Astrocyte of the spinal cord (primary cell): ENCODE results near the gene TSPYL6.

Source experiments
- DNase-seq: peaks from one replicate; pipeline ENCODE4 v3.0.0; 2011; ENCODE audit warnings: low read depth, low spot score
- H3K4me3 ChIP-seq: 2 replicates; pipeline ENCODE4 v1.5.1; 2011; ENCODE audit warnings: low read depth, mild to moderate bottlenecking, low read length, moderate library complexity
- CTCF ChIP-seq: IDR thresholded peaks from 2 replicates; pipeline ENCODE4 v1.5.1; 2012; ENCODE audit warnings: low read depth, mild to moderate bottlenecking, low read length, inconsistent platforms
- in situ Hi-C: cut with HindIII; loops from 2 replicates; pipeline ENCODE4 v1.10.0; 2017; ENCODE audit warnings: low sequenced_read_pairs

The TSPYL6 gene

DNA sequence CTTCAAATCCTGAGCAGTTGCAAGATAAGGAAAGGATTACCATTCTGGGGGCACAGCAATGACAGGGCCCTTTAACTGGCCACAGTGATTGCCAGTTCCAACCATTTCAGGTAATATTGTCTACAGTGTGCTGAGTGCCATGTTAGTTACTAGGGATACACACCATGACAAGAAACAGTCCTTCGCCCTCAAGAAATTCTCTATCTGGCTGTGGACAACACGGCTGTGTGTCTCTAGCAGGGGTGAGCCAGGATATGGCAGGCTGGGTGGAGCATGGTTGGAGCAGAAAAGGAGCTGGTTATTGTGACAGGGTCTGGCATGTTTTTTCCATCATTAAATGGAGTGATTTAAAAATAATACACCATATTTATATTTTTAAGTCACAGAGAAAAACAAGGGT, 31.0 kb downstream of the TSPYL6 start:
- in situ Hi-C loops, result no loop called here
- H3K4me3 ChIP-seq, result no peak overlapping the region
- no peak for TF ChIP-seq CTCF
- DNase-seq, result no peak

DNA sequence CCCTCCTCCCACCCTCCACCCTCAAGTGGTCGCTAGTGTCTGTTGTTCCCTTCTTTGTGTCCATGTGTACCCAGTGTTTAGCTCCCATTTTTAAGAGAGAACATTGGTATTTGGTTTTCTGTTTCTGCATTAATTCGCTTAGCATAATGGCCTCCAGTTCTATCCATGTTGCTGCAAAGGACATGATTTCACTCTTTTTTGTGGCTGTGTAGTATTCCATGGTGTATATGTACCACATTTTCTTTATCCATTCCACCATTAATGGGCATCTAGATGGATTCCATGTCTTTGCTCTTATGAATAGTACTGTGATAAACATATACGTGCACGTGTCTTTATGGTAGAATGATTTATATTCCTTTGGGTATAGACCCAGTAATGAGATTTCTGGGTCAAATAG, 42.9 kb downstream of the TSPYL6 start:
- no peak overlapping the region for H3K4me3 ChIP-seq
- in situ Hi-C loops, result no loop called here
- no peak for DNase-seq
- no peak for TF ChIP-seq CTCF

DNA sequence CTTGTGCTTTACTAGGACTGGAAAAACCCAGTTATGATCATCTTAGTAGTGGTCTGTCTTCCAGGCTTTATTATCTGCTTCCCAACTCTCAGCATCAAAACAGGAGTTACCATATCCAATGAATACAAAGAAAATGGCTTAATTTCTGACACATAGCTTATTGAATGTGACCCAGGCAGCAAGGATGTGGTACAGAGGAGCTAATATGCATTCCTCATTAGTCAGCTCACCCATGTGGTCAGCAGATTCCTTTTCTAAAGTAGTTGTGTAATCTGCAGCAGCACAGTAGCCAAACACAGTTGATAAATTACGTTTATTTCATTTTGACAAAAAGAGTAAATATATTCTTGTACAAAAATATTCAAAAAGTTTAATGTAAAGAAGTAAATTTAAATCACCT, 43.6 kb downstream of the TSPYL6 start:
- in situ Hi-C loops, result no loop called here
- DNase-seq, result peak; percentile 93
- no peak for TF ChIP-seq CTCF
- no peak overlapping the region for H3K4me3 ChIP-seq

GRCh38 chr2:54209379-54209778, 46.6 kb downstream of the TSPYL6 start:
- no peak for DNase-seq
- TF ChIP-seq CTCF, result no peak
- in situ Hi-C loops, result no loop called here

DNA sequence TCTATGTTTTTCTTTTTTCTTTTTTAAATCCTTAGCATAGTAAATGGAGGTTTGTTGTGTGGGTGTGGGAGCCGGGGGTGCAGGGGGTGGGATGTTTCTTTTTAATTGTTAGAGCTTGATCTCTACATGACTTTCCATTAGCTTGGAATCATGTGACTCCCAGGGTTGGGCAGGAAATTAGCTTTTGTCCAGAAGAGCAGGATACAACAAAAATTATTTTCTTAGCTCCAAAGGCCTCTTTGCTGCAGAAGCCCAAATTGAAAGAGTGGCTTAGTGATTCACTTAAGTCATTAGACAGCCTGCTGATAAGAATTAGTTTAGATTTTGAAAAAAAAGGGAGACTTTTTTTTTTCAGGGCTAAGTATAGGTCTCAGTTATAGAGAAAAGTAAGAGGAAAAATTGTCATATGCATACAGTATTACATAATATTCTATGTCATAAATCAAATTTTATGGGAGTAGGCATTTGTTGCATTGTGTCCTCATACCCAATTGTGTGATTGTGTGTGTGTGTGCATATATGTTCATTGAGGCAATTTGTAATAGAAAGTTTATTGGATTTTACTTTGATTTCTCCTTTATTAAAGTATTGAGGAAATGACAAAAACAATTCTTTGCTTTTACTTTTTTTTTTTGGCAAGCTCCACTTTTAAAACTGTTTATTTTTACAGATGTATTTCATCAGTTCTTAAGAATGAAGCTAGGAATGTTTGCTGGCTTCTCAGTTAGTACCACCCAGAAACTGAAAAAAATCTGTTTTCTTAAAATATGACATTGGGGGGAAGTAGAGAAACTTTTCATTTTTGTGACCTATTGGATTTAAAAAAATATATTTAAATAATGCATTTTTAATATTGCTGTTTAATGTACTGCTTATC, 47.4 kb downstream of the TSPYL6 start:
- no peak for TF ChIP-seq CTCF
- DNase-seq, result peak; percentile 67
- no peak overlapping the region for H3K4me3 ChIP-seq
- in situ Hi-C loops, result no loop called here

More at GRCh38 chr2:54209379-54209778, 46.6 kb downstream of the TSPYL6 start:
- H3K4me3 ChIP-seq, result no peak overlapping the region

- DNase-seq, result peak; percentile 57
- H3K4me3 ChIP-seq, result no peak overlapping the region
- no peak for TF ChIP-seq CTCF
- in situ Hi-C loops, result no loop called here
These were observed 48.3 kb downstream of the TSPYL6 start for GRCh38 chr2:54207666-54208195.
